ENCODE results near the gene OR7A10.
"Not testable (repeated sequence)": the region's sequence is repeated elsewhere in the genome, so short reads cannot be mapped to it uniquely, and the experiment has no call there.

Gene OR7A10

GRCh38 chr19:14792250-14792649 is 56.5 kb downstream of the OR7A10 start:
- not testable (repeated sequence) for DNase-seq
